K562 (cell line): ENCODE results near the gene FEN1. TPM values are rescaled to one million over a fixed set of nuclear protein-coding genes. Genes with fewer than 3 reads are reported as not detected.

Source experiments
- BCOR ChIP-seq: fragments of 450-650 bp; IDR thresholded peaks from 2 replicates; pipeline ENCODE4 v1.6.1; 2016
- BMI1 ChIP-seq: fragments of 150-350 bp; IDR thresholded peaks from 2 replicates; pipeline ENCODE4 v1.6.1; 2014; ENCODE audit warnings: low read length
- CBFB ChIP-seq: sonication (generic); formaldehyde crosslinking; IDR thresholded peaks from 2 replicates; pipeline ENCODE4 v1.4.0; 2020; ENCODE audit warnings: mild to moderate bottlenecking, missing genetic modification reagents
- CREBBP ChIP-seq: IDR thresholded peaks from one replicate; pipeline ENCODE4 v1.6.1; 2012; ENCODE audit warnings: low read depth, mild to moderate bottlenecking, control low read depth, inconsistent platforms, low read length
- E2F8 ChIP-seq: fragments of 450-650 bp; IDR thresholded peaks from 2 replicates; pipeline ENCODE4 v1.7.1; 2018; ENCODE audit warnings: mild to moderate bottlenecking, low read depth; ENCODE audit not compliant: partially characterized antibody
- ERF ChIP-seq: fragments of 450-650 bp; formaldehyde crosslinking; IDR thresholded peaks from 2 replicates; pipeline ENCODE4 v1.4.0; 2020; ENCODE audit warnings: mild to moderate bottlenecking, mixed read lengths
- FOSL1 ChIP-seq: fragments of 200-800 bp; sonication (Bioruptor generic); conservative IDR thresholded peaks from 2 replicates; pipeline ENCODE4 v1.6.1; 2016; ENCODE audit warnings: missing genetic modification characterization, missing compliant biosample characterization
- FOXJ2 ChIP-seq: fragments of 200-800 bp; sonication (Bioruptor generic); IDR thresholded peaks from 2 replicates; pipeline ENCODE4 v1.6.1; 2016; ENCODE audit warnings: missing genetic modification characterization, missing compliant biosample characterization
- HLTF ChIP-seq: fragments of 450-650 bp; IDR thresholded peaks from 2 replicates; pipeline ENCODE4 v1.6.1; 2016
- LARP7 ChIP-seq: fragments of 450-650 bp; IDR thresholded peaks from 2 replicates; pipeline ENCODE4 v1.6.1; 2016
- MAZ ChIP-seq, 2 experiments: fragments of 450-650 bp in 1 of 2; sonication (generic) in 1 of 2; formaldehyde crosslinking; IDR thresholded peaks in 1 of 2; conservative IDR thresholded peaks in 1 of 2; 2 replicates each; pipeline versions ENCODE4 v1.4.0 to v1.5.0; 2020; ENCODE audit warnings: mild to moderate bottlenecking in 1 of 2, missing genetic modification reagents in 1 of 2
- NCOR1 ChIP-seq: fragments of 450-650 bp; IDR thresholded peaks from 2 replicates; pipeline ENCODE4 v1.6.1; 2016; ENCODE audit warnings: mild to moderate bottlenecking, moderate library complexity
- NEUROD1 ChIP-seq: fragments of 150-350 bp; IDR thresholded peaks from 2 replicates; pipeline ENCODE4 v1.6.1; 2014; ENCODE audit warnings: borderline replicate concordance, low read length, low read depth; ENCODE audit not compliant: partially characterized antibody
- RBM25 ChIP-seq: fragments of 200-400 bp; formaldehyde crosslinking; IDR thresholded peaks from 2 replicates; pipeline ENCODE4 v1.6.1; 2018; ENCODE audit warnings: low read length, low read depth, moderate library complexity; ENCODE audit not compliant: severe bottlenecking
- SIN3B ChIP-seq: fragments of 450-650 bp; IDR thresholded peaks from 2 replicates; pipeline ENCODE4 v1.6.1; 2017; ENCODE audit warnings: low read depth, mild to moderate bottlenecking, moderate library complexity
- SMARCC2 ChIP-seq: fragments of 450-650 bp; IDR thresholded peaks from 2 replicates; pipeline ENCODE4 v1.6.1; 2017; ENCODE audit warnings: antibody characterized with exemption, moderate library complexity, mild to moderate bottlenecking, low read depth
- SRSF9 ChIP-seq: fragments of 200-400 bp; formaldehyde crosslinking; IDR thresholded peaks from 2 replicates; pipeline ENCODE4 v1.6.1; 2017; ENCODE audit warnings: low read depth, low read length, borderline replicate concordance
- STAG1 ChIP-seq: sonication (generic); formaldehyde crosslinking; IDR thresholded peaks from 2 replicates; pipeline ENCODE4 v1.5.0; 2020; ENCODE audit warnings: missing genetic modification reagents, borderline replicate concordance
- ZNF592 ChIP-seq: fragments of 450-650 bp; IDR thresholded peaks from 2 replicates; pipeline ENCODE4 v1.6.1; 2017; ENCODE audit warnings: antibody characterized with exemption, mild to moderate bottlenecking
- ZNF668 ChIP-seq: fragments of 250-450 bp; sonication (Bioruptor Pico); IDR thresholded peaks from 2 replicates; pipeline ENCODE4 v1.8.0; 2022; ENCODE audit warnings: mild to moderate bottlenecking, inconsistent platforms
- polyA plus RNA-seq, 8 experiments: library from polyadenylated mRNA; depleted of rRNA in 4 of 8; stranded (reverse) in 5 of 8; unstranded in 3 of 8; fragments of >200 nt; fragmentation: Nextera tagmentation in 2 of 8; fragmentation: Illumina TruSeq in 1 of 8; extraction: Ambion mirVana in 2 of 8; extraction: Trizol in 1 of 8; gene quantifications; 2 replicates each; pipeline versions ENCODE4 v1.2.1 to v1.2.3, GENCODE V29; 2011 to 2014; ENCODE audit warnings: inconsistent platforms in 1 of 8, missing spikeins in 1 of 8
- total RNA-seq, 7 experiments: library from RNA; depleted of rRNA in 6 of 7; stranded (reverse); fragments of >200 nt in 6 of 7; fragmentation: Illumina TruSeq in 2 of 7; extraction: Trizol in 2 of 7; gene quantifications; 2 replicates each; pipeline versions ENCODE4 v1.2.1 to v1.2.3, GENCODE V29; 2011 to 2021; ENCODE audit warnings: low replicate concordance in 1 of 7

Gene FEN1
- total and polyA plus RNA-seq, 9 of the 15 experiments (the other 6 are each of a cell fraction or from before 2014, with no cell fraction given), result 58.1 to 156 (median 137) TPM

GRCh38 chr11:61816736-61817455 lies 24.2 kb downstream of the FEN1 start, which contains the start of gene FADS1 (continued):
- TF ChIP-seq ZNF592, result peak; percentile 99
- TF ChIP-seq FOSL1 (tag), result 0 out of 2 replicates have a peak, but pooled peaks have one; percentile 9
- 0 out of 2 replicates have a peak, but pooled peaks have one; percentile 4 for TF ChIP-seq STAG1 (CRISPR knock-in tag)
- peak; percentile 89 to 93 for TF ChIP-seq MAZ (CRISPR knock-in tag; conservative IDR thresholded peaks at IDR 0.05 in 1 of 2, IDR thresholded peaks at IDR 0.05 in 1 of 2)
- TF ChIP-seq BMI1, result no peak
- TF ChIP-seq ZNF668 (CRISPR knock-in tag), result no peak
- TF ChIP-seq CREBBP, result no peak
- no peak for TF ChIP-seq E2F8
- peak; percentile 48; the same call in 1 of the 2 replicates for TF ChIP-seq SIN3B
- TF ChIP-seq FOXJ2 (tag), result no peak
- TF ChIP-seq RBM25, result peak; percentile 96
- TF ChIP-seq SRSF9, result no peak
- no peak for TF ChIP-seq LARP7
- peak; percentile 85 for TF ChIP-seq NEUROD1
- TF ChIP-seq HLTF, result no peak
- TF ChIP-seq BCOR, result no peak
- no peak for TF ChIP-seq CBFB
- TF ChIP-seq NCOR1, result peak; percentile 61; the same call in 1 of the 2 replicates
- TF ChIP-seq ERF (CRISPR knock-in tag), result 0 out of 2 replicates have a peak, but pooled peaks have one; percentile 41
- TF ChIP-seq SMARCC2, result no peak
